GM12891 (cell line): ENCODE measurements around the gene PSMC3IP.

Source experiments
- POLR2A ChIP-seq: IDR thresholded peaks from 2 replicates; pipeline ENCODE4 v1.6.1; 2011; ENCODE audit warnings: low read depth, low read length, control low read depth
- POLR2AphosphoS5 ChIP-seq: IDR thresholded peaks from 2 replicates; pipeline ENCODE4 v1.6.1; 2011; ENCODE audit warnings: low read depth, low read length, control low read depth
- SPI1 ChIP-seq: IDR thresholded peaks from 2 replicates; pipeline ENCODE4 v1.6.1; 2011; ENCODE audit warnings: low read depth, low read length, control low read depth

- peak; percentile 93 for TF ChIP-seq POLR2A
- TF ChIP-seq SPI1 = no peak
- TF ChIP-seq POLR2AphosphoS5 = peak; percentile 92
Measured at GRCh38 chr17:42577532-42578281, at the start of gene PSMC3IP.
